GM12878 (cell line): ENCODE measurements around the gene ZMYND19. TPM values are rescaled to one million over a fixed set of nuclear protein-coding genes. Genes with fewer than 3 reads are reported as not detected.

Experiments
- ATAC-seq: fragments of 200-7000 bp; cut with Tn5 transposase; 3 replicates; pipeline ENCODE4 v1.9.1; 2020; ENCODE audit warnings: mild to moderate bottlenecking, moderate library complexity
- BruUV-seq: library from RNA; stranded (reverse); fragments of 400-500 nt; replicated peaks from 2 replicates; lab custom pipeline; 2021; lab: Mats Ljungman, UMichigan
- CTCF ChIA-PET: fragments of 300-600 bp; sonication (Branson Sonifier 250); formaldehyde crosslinking; extraction: SDS; loops from one replicate; lab custom pipeline; 2021; ENCODE audit warnings: inconsistent platforms; lab: Yijun Ruan, JAX
- POLR2A ChIA-PET: fragments of 350-600 bp; formaldehyde crosslinking; extraction: SDS; loops from one replicate; lab custom pipeline; 2021; ENCODE audit warnings: inconsistent platforms; lab: Charles Lee
- RAD21 ChIA-PET: fragments of 300-600 bp; sonication (Branson Sonifier 250); formaldehyde crosslinking; loops from one replicate; lab custom pipeline; 2023; ENCODE audit warnings: antibody characterized with exemption; ENCODE audit not compliant: unreplicated experiment; lab: Charles Lee
- SMC1A ChIA-PET: fragments of 300-600 bp; sonication (Branson Sonifier 250); formaldehyde crosslinking; loops from one replicate; lab custom pipeline; 2023; ENCODE audit not compliant: unreplicated experiment, uncharacterized antibody; lab: Charles Lee
- DNase-seq: peaks from one replicate; pipeline ENCODE4 v3.0.0-alpha.2; 2011; ENCODE audit warnings: low read depth, low spot score
- FAIRE-seq: peaks from 3 replicates; lab custom pipeline; 2011; peaks lifted over from hg19 to GRCh38; lab: Jason Lieb, UNC
- H2AFZ ChIP-seq: 2 replicates; pipeline ENCODE4 v1.6.0; 2011; ENCODE audit warnings: low read depth, low read length, control low read depth; ENCODE audit not compliant: control insufficient read depth
- H3K27ac ChIP-seq: 2 replicates; pipeline ENCODE4 v1.5.1; 2011; ENCODE audit warnings: control low read depth; ENCODE audit not compliant: control insufficient read depth, insufficient read depth
- H3K27me3 ChIP-seq, 2 experiments: replicated peaks in 1 of 2; 2 replicates each; pipeline versions ENCODE4 v1.6.0 to v1.6.1; 2011; ENCODE audit warnings: low read length in 1 of 2; ENCODE audit not compliant: control insufficient read depth in 2 of 2, insufficient read depth in 2 of 2
- H3K36me3 ChIP-seq, 2 experiments: 2 replicates each; pipeline ENCODE4 v1.5.1; 2011; ENCODE audit warnings: low read length in 1 of 2; ENCODE audit not compliant: control insufficient read depth in 2 of 2, insufficient read depth in 2 of 2
- H3K4me1 ChIP-seq: 2 replicates; pipeline ENCODE4 v1.6.1; 2011; ENCODE audit warnings: mild to moderate bottlenecking, low read length, moderate library complexity, mixed read lengths; ENCODE audit not compliant: control insufficient read depth, insufficient read depth
- H3K4me2 ChIP-seq: 2 replicates; pipeline ENCODE4 v1.6.0; 2011; ENCODE audit warnings: control low read depth; ENCODE audit not compliant: control insufficient read depth, insufficient read depth
- H3K4me3 ChIP-seq: fragments of 200-600 bp; sonication (generic); 2 replicates; pipeline ENCODE4 v1.5.1; 2016
- H3K79me2 ChIP-seq: 2 replicates; pipeline ENCODE4 v1.6.0; 2011; ENCODE audit warnings: low read length; ENCODE audit not compliant: control insufficient read depth, insufficient read depth
- H3K9ac ChIP-seq: 2 replicates; pipeline ENCODE4 v1.8.0; 2011; ENCODE audit warnings: low read length, control low read depth, mixed read lengths; ENCODE audit not compliant: control insufficient read depth, insufficient read depth
- H3K9me3 ChIP-seq: replicated peaks from 3 replicates; pipeline ENCODE4 v1.5.1; 2011; ENCODE audit warnings: mild to moderate bottlenecking, low read length; ENCODE audit not compliant: control insufficient read depth, insufficient read depth
- H4K20me1 ChIP-seq: 2 replicates; pipeline ENCODE4 v1.6.0; 2011; ENCODE audit not compliant: control insufficient read depth, insufficient read depth
- BHLHE40 ChIP-seq, 2 experiments: fragments of 450-650 bp in 1 of 2; IDR thresholded peaks; 2 replicates each; pipeline ENCODE4 v1.6.1; 2011 to 2017; ENCODE audit warnings: low read depth in 2 of 2, borderline replicate concordance in 1 of 2, improper control_type of control experiment in 1 of 2, low read length in 1 of 2, mild to moderate bottlenecking in 1 of 2
- E2F4 ChIP-seq: IDR thresholded peaks from 2 replicates; pipeline ENCODE4 v1.6.1; 2012; ENCODE audit warnings: low read depth, low read length, improper control_type of control experiment
- NRF1 ChIP-seq: conservative IDR thresholded peaks from 2 replicates; pipeline ENCODE4 v1.6.1; 2011; ENCODE audit warnings: mild to moderate bottlenecking, low read depth, low read length, improper control_type of control experiment
- POU2F2 ChIP-seq: IDR thresholded peaks from 3 replicates; pipeline ENCODE4 v1.6.1; 2011; ENCODE audit warnings: low read depth, mild to moderate bottlenecking, low read length, borderline replicate concordance
- RAD51 ChIP-seq: fragments of 450-650 bp; IDR thresholded peaks from 2 replicates; pipeline ENCODE4 v1.6.1; 2016; ENCODE audit warnings: moderate library complexity, mild to moderate bottlenecking, inconsistent platforms
- SIN3A ChIP-seq: IDR thresholded peaks from 2 replicates; pipeline ENCODE4 v1.6.1; 2012; ENCODE audit warnings: low read depth, low read length, improper control_type of control experiment
- TBL1XR1 ChIP-seq: IDR thresholded peaks from 2 replicates; pipeline ENCODE4 v1.6.1; 2012; ENCODE audit warnings: low read depth, low read length, improper control_type of control experiment
- TCF3 ChIP-seq: IDR thresholded peaks from 2 replicates; pipeline ENCODE4 v1.6.1; 2012; ENCODE audit warnings: low read depth, mild to moderate bottlenecking, low read length, borderline replicate concordance; ENCODE audit not compliant: insufficient read depth
- WRNIP1 ChIP-seq: IDR thresholded peaks from 2 replicates; pipeline ENCODE4 v1.6.1; 2011; ENCODE audit warnings: low read depth, low read length, improper control_type of control experiment, borderline replicate concordance
- ZZZ3 ChIP-seq: IDR thresholded peaks from 2 replicates; pipeline ENCODE4 v1.6.1; 2011; ENCODE audit warnings: low read depth; ENCODE audit not compliant: control insufficient read depth, insufficient read length
- WGBS: methylation state at CpG from one replicate; pipeline ENCODE4 v1.1.6; 2016; ENCODE audit warnings: low lambda C conversion rate; ENCODE audit not compliant: insufficient replicate concordance, insufficient coverage; ENCODE audit errors: missing lambda C conversion rate; 5-methylcytosine and 5-hydroxymethylcytosine counted together
- in situ Hi-C: fragments of 300-500 bp; cut with MboI; formaldehyde crosslinking; loops from 9 replicates; pipeline ENCODE4 v1.14.3; 2018; ENCODE audit warnings: mixed read lengths
- intact Hi-C: fragments of 100-400 bp; cut with micrococcal nuclease; formaldehyde crosslinking; loops from one replicate; pipeline ENCODE4 v1.14.2; 2022; ENCODE audit not compliant: unreplicated experiment
- polyA plus RNA-seq, 11 experiments: library from polyadenylated mRNA; depleted of rRNA in 4 of 11; unstranded in 6 of 11; stranded (reverse) in 5 of 11; fragments of >200 nt; fragmentation: Nextera tagmentation in 4 of 11; fragmentation: Illumina TruSeq in 1 of 11; extraction: Ambion mirVana in 4 of 11; extraction: Trizol in 1 of 11; gene quantifications; 1 replicate in 1 of 11; 2 replicates in 10 of 11; pipeline versions ENCODE4 v1.2.1 to v1.2.3, GENCODE V29; 2011 to 2016; ENCODE audit warnings: inconsistent platforms in 2 of 11, missing spikeins in 2 of 11, low read depth in 1 of 11
- total RNA-seq, 4 experiments: library from RNA; depleted of rRNA in 3 of 4; stranded (reverse); fragments of >200 nt in 3 of 4; fragmentation: Illumina TruSeq in 1 of 4; extraction: Trizol in 1 of 4; gene quantifications; 2 replicates each; pipeline versions ENCODE4 v1.2.1 to v1.2.3, GENCODE V29; 2013 to 2021

The ZMYND19 gene
- total and polyA plus RNA-seq, 10 of the 15 experiments (the other 5 are each of a cell fraction or from before 2014, with no cell fraction given) = 0.84 to 54.8 (median 20.1) TPM

DNA sequence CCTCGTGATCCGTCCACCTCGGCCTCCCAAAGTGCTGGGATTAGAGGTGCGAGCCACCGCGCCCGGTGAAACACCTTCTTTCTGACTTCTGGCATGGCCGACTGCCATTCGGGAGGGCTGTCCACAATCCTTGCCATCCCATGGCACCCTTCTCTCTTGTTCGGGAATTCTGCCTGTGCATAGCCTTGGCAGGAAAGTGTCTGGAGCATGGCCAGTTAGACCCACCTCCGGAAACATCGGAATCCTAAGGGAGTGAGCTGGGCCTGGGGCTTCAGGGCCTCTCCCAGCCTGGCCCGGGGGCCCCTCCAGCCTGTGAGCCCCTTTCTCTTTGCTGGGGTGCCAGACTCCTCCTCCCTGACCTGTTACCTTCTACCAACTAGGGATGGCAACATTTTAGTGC is 13.6 kb upstream of the ZMYND19 start:
- WGBS = 88% methylated on average over 13 of the region's 13 CpGs
- H3K36me3 ChIP-seq = no peaks in the 10 kb centered on the region
- H3K9me3 ChIP-seq = no peaks in the 10 kb centered on the region
- H3K27ac ChIP-seq = no peak overlapping the region
- ChIA-PET CTCF (no interaction called here), RAD21 (no interaction called here), POLR2A (no interaction called here), SMC1A (no interaction called here)
- no peak overlapping the region for H3K9ac ChIP-seq
- H3K4me3 ChIP-seq = no peak overlapping the region
- FAIRE-seq (no peak), ATAC-seq (no peak), DNase-seq (no peak)
- no TSS peak for BruUV-seq
- H4K20me1 ChIP-seq = no peaks in the 10 kb centered on the region; the same call in 1 of the 2 replicates
- H3K4me1 ChIP-seq = peaks cover 11% of the 10 kb centered on the region
- intact Hi-C loops (no loop called here), in situ Hi-C loops (no loop called here)
- no peaks in the 10 kb centered on the region for H3K27me3 ChIP-seq
- H2AFZ ChIP-seq = no peak overlapping the region
- TF ChIP-seq SIN3A (no peak), NRF1 (no peak), BHLHE40 (IDR thresholded peaks at IDR 0.05; ENCODE audit: borderline replicate concordance in 1 of 2, low read depth in 2 of 2, low read length in 1 of 2) (no peak), RAD51 (no peak), ZZZ3 (no peak), TBL1XR1 (no peak), E2F4 (no peak), POU2F2 (no peak), WRNIP1 (no peak), TCF3 (no peak)
- no peak overlapping the region for H3K4me2 ChIP-seq
- H3K79me2 ChIP-seq = peaks cover 4% of the 10 kb centered on the region
